Breast epithelium (tissue), 3 donors: ENCODE measurements around the gene SPIRE2.

Experiments
- CTCF ChIP-seq, 3 donors: fragments of 450-650 bp; IDR thresholded peaks; one replicate each; pipeline ENCODE4 v1.5.1; 2016 to 2017; ENCODE audit warnings: antibody characterized with exemption in 3 of 3, mild to moderate bottlenecking in 3 of 3, moderate library complexity in 3 of 3
- POLR2A ChIP-seq: fragments of 450-650 bp; IDR thresholded peaks from one replicate; pipeline ENCODE4 v1.6.1; 2016; ENCODE audit warnings: antibody characterized with exemption, mild to moderate bottlenecking, moderate library complexity
- POLR2AphosphoS5 ChIP-seq, 3 donors: sonication (generic); formaldehyde crosslinking; IDR thresholded peaks; one replicate each; pipeline ENCODE4 v1.6.1; 2017; ENCODE audit warnings: antibody characterized with exemption in 3 of 3

DNA sequence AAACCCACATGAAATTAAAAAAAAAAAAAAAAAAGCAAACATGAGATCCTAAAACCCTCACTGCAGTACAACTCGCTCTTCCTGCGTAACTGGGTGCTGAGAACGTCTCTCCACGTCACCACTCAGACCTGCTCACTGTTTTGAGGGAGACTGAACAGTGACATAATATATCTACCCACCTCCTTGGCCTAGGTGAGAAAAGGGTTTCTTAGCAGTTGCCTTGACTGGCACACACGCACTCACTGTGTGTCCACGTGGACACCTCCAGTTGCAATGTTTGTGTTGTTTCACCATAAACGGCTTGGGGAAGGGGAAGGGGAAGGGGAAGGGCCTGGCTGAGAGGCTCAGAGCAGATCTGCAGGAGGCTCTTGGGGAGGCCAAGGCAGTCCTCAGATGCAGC, 43.9 kb upstream of the SPIRE2 start:
- TF ChIP-seq POLR2A (no peak), CTCF (IDR thresholded peaks at IDR 0.05) (no peak), POLR2AphosphoS5 (IDR thresholded peaks at IDR 0.05) (no peak)
